HG03045 (cell line): ENCODE data around the gene MCM6.
A peak's percentile ranks its signal among the peaks of the same experiment; 100 is the strongest.
"Not testable (repeated sequence)": the region's sequence is repeated elsewhere in the genome, so short reads cannot be mapped to it uniquely, and the experiment has no call there.

Experiments used
- ATAC-seq: cut with Tn5 transposase; IDR thresholded peaks from one replicate; pipeline ENCODE4 v1.9.1; 2021; ENCODE audit warnings: mild to moderate bottlenecking, moderate library complexity; ENCODE audit not compliant: unreplicated experiment

MCM6 gene

GRCh38 chr2:135822855-135823254, 53.4 kb downstream of the MCM6 start:
- ATAC-seq, result no peak

DNA sequence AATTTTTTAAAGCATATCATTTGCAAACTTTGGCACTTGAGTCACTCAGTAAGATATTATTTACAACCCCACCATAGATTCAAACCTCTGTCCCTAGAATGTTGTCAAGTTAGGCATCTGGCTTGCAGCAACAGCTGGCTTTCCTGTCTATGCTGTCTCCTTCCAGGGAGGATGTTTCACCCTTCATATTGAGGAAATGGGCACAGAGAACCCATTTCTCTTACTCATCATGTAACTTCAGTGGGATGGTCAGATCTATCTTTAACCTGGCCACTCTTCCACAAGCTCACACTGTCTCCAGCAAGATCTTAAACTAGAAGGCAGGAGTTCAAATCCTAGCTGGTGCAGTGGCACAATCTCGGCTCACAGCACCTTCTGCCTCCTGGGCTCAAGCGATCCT, 55.1 kb downstream of the MCM6 start:
- no peak for ATAC-seq

DNA sequence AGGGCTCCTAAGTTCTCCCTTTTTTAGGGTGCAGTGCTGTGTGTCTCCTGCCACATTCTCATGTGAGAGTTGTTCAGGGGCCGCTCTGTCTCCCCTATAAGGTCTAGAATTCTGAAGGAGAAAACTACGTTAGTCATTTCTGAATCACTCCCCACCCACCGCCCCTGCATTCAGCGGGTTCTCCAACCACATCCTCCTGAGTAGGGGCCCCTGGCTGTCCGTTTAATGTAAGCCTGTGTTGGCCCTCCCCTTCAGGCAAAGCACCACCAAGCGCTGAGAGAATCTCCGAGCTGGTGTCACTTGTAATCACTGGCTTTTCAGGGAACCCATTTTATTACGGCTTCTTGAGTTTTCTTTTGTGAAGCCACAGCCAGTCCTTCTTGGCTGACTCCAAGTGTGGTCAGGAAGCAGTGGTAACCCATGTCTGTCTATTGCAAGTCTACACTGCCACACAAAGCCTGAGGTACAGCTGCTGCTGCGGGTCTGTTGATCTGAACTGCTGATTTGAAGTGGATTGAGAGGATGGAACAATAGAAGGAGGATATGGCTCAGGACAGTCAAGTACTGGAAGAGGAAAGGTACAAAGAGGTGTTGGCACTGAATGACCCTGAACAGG, 56.1 kb downstream of the MCM6 start:
- peak; percentile 82 for ATAC-seq

GRCh38 chr2:135818937-135819610, 57.2 kb downstream of the MCM6 start:
- no peak for ATAC-seq

DNA sequence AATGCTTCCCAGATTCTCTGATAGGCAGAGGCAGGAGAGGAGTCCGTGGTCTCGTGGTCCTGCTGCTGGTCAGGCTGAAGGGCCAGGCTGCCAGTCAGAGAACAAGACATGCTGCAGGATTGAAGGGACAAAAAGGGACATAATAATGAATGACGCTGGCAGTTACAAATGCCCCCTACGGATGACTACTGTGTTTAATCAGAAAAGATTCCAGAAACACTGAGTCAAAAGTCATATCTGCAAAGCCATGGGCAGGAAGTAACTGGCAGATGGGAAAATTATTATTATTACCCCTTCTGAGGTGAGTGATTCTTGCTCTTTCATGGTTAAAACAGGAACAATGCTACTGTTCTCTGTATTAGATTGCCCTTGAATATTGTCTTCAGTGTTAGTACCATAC, 58.3 kb downstream of the MCM6 start:
- ATAC-seq, result no peak

DNA sequence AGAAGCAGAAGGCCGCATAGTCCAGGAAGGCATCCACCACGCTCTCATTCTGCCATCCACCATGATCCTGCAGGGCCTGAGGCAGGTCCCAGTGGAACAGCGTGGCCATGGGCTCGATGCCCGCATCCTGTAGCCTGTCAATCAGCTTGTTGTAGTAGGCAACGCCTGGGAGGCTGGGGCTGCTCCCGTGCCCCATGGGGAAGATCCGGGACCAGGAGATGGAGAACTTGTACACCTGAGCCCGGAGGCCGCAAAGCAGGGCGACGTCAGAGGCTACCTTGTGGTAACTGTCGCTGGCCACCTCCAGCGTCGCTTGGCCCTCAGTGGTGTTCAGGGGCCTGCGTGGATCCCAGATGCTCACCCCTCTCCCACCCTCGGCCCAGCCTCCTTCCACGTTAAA, 58.8 kb downstream of the MCM6 start:
- no peak for ATAC-seq

DNA sequence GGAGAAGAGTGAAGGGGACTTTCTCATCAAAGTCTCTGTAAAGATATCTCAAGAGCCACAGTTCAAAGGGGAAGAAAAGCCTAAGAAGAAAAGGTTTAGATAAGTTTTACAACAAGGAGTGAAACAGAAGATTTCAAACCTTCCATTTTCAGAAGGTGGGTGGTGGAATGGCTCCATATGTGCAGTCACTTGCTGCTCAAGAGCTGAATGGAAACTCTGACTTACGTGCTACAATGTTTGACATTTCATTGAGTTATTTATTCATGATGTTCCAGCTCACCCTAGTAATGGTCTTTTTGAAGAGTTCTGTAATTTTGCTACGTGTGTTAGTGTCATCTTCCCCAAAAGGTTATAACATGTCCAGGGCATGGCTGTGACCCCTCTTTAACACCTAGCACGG, 61.0 kb downstream of the MCM6 start:
- no peak for ATAC-seq

GRCh38 chr2:135812907-135813511, 63.2 kb downstream of the MCM6 start:
- no peak for ATAC-seq

DNA sequence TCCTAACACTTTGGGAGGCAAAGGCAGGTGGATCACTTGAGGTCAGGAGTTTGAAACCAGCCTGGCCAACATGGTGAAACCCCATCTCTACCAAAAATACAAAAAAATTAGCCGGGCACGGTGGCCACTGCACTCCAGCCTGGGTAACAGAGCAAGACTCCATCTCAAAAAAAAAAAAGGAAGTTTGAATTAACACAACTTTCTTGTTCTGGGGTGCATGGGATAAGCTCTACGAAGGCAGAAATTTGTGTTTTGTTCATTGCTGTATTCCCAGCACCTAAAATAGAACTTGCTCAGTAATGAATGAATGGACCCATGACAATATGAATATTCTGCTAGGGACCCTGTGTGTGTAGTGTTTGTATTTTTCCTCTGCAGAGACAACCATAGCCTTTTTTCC, 68.4 kb downstream of the MCM6 start:
- ATAC-seq, result not testable (repeated sequence)

DNA sequence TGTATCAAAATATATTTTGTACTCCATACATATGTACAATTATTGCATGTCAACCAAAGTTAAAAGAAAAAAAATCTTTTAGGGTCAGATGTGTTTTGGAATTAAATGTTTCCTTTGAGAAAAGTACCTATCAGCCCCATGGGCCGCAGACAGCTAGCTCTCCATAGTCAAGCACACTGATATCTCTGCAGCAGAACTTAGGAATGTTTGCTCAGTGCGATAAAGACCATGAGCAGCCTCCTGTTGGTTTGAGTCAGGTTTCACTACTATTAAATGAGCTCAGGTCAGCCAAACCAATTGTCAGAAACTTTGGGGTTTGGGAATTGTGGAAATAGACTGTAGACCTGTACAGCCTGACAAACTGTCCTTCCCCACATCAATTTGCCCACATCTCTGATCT, 73.0 kb downstream of the MCM6 start:
- ATAC-seq, result no peak

DNA sequence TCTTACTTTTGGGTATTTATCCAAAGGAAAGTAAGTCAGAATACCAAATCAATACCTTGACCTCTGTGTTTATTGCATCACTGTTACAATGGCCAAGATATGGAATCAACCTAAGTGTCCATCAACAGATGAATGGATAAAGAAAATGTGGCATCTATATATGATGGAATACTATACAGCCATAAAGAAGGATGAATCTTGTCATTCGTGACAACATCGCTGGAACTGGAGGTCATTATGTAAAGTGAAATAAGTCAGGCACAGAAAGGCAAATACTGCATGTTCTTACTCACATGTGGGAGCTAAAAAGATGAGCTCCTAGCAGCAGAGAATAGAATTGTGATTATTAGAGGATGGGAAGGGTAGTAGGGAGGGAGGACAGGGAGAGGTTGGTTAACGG, 73.9 kb downstream of the MCM6 start:
- ATAC-seq, result no peak

GRCh38 chr2:135800513-135801460, 75.5 kb downstream of the MCM6 start:
- ATAC-seq, result no peak

- no peak for ATAC-seq
Observed at GRCh38 chr2:135799738-135800137, 76.5 kb downstream of the MCM6 start.

DNA sequence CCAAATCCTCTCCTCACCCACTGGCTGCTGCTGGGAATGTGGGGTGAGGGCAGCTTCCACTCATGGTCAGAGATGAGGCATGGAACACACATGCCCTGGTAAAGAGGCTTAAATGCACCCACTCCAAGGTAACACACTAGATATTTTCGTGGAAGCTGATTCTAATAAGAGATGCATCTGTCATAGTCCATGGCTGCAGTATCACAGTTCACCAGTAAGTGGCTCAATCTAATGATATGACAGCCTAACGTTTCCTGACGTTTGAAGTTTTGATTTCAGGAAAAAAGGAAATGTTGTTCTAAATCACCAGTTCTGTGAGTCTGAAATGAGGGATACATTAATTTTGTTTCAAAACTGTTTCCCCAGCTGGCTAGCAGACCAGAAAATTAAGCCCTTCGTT, 77.5 kb downstream of the MCM6 start:
- no peak for ATAC-seq

DNA sequence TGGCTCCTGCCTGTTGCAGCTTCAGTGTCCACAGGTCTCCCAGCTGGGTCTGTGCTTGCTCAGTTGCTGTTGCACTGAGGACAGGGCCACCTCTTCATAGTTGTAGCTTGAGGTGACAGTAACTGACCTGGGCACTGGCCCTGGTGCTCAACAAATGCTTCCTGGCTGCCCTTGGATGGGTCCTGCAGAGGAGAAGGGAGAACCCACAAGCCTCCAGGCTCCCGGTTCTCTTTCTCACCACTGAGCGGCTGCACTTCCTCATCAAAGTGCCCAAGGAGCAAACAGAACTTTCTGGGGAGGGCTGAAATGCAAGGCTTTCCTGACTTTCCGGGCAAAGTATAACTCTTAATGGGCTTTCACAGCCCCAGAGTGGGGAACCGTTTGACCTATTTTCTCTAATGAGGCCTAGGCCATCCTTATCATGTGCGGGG, 78.0 kb downstream of the MCM6 start:
- no peak for ATAC-seq

GRCh38 chr2:135797497-135798274, 78.6 kb downstream of the MCM6 start:
- ATAC-seq, result peak; percentile 59

DNA sequence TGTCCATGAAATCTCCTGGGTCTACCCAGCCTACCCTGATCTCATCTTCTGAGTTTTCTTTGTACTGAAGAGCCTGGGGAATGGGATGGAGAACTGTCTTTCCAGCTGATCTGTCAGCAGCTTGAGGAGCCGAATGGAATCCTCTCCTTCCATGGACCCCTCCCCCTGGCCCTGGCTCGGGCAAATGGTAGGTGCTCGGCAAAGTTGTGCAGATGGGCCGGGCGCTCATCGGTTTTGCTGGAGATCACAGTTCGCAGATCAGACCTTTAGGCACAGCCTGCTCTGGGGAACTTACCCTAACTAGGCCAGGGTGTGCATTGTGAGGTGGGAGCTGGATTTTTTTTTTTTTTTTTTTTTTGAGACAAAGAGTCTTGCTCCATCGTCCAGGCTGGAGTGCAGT, 79.6 kb downstream of the MCM6 start:
- ATAC-seq, result no peak

- not testable (repeated sequence) for ATAC-seq
Observed at GRCh38 chr2:135795641-135796040, 80.6 kb downstream of the MCM6 start.

GRCh38 chr2:135792401-135793150, 83.7 kb downstream of the MCM6 start:
- no peak for ATAC-seq
